Hippocampal formation (tissue), 2 donors: ENCODE results near the gene CGNL1.
A peak's percentile ranks its signal among the peaks of the same experiment; 100 is the strongest.

ENCODE experiments used
- DNase-seq, 2 donors: peaks; one replicate each; lab custom pipeline; 2025; lab: John Stamatoyannopoulos, UW

Gene CGNL1

DNA sequence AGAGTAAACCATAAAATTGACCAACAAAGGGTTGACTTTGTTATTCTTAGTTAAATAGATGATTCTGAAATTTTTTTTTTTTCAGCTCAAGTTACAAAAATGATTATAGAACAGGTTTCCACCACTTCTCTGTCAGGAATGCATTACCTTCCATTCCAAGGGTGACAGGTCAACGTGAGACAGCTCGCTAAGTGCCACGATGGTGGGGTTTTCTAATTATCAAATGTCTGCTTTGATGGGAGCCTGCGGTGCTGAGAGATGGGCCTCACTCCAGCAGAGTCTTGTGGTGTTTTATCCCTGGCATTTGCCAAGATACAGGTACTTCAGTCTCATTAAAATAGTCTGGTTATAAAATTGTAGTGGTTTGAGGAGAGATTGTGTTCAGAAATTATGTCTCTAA lies 80.3 kb downstream of the CGNL1 start:
- no peak for DNase-seq

DNA sequence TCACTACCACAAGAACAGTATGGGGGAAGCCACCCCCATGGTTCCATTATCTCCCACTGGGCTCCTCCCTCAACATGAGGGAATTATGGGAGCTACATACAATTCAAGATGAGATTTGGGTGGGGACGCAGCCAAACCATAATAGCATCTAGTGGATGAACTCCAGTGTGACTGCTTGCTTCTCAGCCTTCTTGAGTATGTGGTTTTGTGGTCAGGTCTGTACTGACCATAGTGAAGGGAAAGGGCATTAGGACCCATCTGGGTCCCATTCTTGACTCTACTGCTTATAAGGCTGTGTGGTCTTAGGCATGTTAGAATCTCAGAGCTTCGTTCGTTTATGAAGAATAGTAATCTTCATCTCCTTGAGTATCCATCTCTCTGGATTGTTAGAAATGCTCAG lies 81.4 kb downstream of the CGNL1 start:
- no peak for DNase-seq

DNA sequence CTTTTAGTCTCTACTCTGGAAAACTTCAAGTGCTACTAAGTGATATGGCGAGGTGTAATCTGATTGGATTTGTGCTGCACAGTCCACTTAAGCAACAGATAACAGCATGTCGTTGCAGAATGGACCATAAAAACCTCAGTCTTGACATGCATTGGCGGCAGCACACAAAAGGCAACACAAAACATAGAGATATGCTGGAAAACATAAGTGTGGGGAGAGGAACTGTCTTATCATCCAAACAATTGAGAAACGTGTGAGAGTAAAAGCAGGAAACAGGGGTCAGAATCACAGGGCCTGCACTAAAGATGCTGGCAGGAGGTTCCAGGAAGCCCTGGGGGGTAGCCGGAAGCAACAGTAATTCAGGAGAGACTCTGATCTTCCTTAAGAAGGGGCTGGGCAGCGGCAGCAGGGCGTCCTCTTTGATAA lies 82.1 kb downstream of the CGNL1 start:
- no peak for DNase-seq

DNA sequence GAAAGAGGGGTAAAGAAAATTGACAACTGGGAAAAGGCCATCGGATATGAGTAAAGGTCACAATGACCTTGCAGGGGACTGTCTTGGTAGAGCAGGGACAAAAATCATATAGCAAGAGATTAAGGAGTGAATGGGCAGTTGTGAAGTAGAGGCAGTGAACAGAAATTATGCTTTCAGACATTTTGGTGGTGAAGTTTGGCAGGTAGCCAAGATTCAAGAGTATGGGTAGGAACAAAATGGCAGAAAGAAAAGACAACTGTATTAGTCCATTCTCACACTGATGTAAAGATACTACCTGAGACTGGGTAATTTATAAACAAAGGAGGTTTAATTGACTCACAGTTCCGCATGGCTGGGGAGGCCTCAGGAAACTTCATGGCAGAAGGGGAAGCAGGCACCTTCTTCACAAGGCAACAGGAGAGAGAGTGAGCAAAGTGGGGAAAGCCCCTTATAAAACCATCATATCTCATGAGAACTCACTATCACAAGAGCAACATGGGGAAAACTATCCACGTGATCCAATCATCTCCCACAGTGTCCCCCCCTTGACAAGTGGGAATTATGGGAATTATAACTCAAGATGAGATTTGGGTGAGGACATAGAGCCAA lies 84.0 kb downstream of the CGNL1 start:
- no peak for DNase-seq

DNA sequence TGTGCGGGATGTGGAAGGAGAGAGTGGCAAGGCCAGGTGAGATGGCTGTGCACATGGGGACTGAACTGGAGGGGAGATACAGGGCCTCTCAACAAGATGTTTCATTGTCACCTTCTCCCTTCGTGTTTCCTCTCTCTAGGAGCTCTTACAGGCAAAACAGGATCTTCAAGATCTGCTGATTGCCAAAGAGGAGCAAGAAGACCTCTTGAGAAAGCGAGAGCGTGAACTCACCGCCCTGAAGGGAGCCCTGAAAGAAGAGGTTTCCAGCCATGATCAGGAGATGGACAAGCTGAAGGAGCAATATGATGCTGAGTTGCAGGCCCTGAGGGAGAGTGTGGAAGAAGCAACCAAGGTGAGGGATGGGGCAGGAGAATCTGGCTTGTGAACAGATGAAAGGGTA lies 85.2 kb downstream of the CGNL1 start:
- no peak for DNase-seq

DNA sequence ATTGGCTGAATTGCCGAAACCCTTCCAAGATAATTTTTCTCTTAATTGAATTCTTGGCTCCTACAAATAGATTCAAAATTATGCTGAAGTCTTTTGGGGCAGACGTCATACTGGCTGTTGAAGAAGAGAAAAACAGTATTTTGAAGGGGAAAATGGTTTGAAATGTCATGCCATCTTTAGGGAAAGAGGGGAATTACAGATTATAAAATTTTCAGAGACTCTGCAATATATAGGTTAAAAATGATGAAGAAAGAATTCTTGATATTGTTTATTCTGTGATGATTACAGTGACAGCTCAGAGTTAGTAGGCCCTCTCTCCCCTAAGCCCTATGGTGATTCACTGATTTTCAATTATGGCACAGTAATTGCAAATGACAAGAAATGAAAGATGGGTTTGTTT lies 86.1 kb downstream of the CGNL1 start:
- DNase-seq = peak in 1 of 2 donors; percentile 43

DNA sequence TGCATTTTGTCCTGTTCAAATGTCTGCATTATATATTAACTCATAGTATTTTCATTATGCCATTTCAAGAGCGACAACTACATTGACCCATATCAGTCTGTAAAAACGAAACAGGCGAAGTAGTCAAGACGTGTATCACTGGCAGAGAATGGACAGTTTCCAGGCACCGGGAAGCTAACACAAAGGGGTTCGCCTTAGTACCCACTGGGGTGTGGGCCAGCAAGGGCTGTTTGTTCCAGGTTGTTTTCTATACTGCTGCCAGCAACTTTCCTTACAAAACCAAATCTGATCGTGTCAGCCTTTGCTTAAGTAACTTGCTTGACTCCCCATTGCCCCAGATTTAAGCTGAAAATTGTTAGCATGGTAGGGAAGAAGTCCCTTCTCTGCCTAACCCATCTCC lies 87.1 kb downstream of the CGNL1 start:
- peak; percentile 1 to 38 for DNase-seq

DNA sequence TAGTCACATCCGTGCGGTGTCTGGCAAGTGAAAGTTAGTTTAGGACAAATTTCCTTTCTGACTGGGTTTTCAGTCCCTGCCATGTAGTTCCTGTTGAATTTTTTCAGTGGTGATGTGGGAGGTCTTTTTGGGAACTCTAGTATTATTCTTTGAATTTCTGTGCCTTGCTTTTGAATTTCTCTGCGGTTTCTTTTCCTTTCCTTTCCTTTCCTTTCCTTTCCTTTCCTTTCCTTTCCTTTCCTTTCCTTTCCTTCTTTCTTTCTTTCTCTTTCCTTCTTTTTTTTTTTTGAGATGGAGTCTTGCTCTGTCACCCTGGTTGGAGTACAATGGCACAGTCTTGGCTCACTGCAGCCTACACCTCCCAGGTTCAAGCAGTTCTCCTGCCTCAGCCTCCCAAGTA lies 88.2 kb downstream of the CGNL1 start:
- no peak for DNase-seq

DNA sequence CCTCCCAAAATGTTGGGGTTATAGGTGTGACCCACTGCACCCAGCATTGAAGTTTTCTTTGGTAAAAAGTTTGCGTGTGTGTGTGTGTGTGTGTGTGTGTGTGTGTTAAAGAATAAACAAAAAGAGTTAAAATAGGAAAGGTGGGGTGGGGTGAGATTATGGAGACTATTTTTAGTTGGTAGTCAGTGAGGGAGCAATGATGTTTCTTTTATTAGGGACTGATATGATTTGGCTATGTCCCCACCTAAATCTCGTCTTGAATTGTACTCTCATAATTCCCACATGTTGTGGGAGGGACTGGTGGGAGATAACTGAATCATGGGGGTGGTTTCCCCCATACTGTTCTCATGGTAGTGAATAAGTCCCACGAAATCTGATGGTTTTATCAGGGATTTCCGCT lies 92.2 kb downstream of the CGNL1 start:
- no peak for DNase-seq

DNA sequence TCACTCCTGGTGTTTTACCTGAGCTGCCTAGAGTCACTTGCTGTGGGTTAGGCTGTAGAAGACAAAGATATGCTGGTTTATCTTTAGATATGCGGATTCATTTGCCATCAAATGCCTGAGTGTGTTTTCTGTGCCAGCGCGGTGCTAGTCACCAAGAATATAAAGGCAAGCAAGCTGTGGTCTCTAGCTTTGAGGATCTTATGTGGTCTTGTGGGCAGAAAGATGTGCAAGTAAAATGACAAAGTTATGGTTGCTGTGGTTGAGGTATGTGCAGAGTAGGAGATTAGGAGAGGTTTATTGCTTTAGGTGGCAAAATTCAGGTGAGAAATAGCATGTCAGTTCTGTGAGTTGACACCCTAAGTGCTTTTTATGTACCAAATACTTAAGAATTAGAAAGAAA lies 94.2 kb downstream of the CGNL1 start:
- no peak for DNase-seq

DNA sequence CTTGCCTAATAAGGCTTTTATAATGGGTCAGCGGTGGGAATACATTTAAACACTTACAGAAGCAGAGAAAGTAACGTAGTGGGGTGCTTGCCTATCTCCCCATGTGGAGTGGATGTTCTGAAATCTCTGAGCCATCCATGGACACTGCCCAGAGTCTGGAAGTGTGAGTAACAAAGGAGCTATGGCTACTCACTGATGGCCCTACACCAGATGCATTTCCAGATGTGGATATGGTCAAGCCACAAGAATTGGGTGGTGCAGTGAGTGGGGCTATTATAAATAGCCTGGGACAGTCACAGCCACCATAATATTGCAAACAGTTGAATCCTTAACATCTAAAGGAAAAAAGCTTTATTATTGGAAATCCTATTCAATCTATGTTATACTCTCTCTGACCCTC lies 96.6 kb downstream of the CGNL1 start:
- DNase-seq = no peak

DNA sequence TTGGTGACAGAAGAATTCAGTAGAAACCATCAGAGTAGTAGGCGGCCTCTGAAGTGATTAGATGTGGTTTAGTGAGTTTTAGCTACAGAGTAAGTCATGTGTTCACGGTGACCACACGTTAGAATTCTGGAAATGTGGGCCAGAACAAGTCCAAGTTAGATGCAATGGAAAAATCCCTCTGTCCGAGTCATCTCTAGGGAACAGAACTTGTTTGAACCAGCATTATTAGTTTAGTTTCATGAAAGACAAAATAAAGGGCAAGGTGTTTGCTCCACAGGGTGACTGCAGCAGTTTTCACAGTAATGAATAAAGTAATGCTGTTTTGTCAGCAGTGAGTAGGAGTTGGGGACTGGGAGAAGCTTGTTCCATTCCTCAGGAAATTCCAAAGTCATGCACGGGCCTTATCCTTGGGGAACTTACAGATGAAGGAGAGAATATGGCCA lies 100.2 kb downstream of the CGNL1 start:
- no peak for DNase-seq

DNA sequence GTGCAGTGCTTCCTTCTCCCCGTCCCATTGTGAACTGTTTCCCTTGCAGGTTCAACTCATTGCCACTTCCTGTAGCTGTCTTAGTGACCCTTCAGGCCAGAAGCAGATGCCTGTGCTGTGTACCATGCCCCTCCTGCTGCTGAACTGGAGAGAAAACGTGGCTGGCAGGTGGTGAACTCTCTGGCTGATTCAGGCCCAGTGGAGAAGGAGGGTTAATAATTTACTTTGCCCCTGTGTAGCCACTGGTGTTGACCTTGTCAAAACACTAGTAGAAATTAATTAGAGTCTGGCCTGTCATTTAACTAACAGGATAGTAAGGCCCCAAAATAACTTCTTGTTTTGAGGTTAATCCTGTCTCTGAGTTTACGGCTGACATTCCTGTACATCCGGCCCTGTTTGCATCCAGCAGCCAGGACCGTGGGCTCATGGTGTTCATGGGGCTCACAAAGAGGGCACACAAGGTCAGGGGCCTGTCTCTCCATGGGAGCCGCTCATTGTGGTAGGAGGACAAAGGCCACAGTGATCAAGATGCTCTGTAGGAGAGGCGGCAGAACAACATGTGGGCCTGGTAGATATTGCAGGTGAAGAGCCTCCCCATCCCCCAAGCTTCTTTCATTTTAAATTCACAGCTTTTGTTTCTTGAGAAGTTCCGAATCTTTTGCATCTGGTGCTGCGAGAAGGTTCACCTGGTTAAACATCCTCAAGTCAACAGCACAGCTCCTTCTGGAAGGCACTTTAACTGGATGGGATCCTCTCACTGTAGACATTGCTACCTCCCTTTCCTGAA lies 101.6 kb downstream of the CGNL1 start:
- DNase-seq = no peak

DNA sequence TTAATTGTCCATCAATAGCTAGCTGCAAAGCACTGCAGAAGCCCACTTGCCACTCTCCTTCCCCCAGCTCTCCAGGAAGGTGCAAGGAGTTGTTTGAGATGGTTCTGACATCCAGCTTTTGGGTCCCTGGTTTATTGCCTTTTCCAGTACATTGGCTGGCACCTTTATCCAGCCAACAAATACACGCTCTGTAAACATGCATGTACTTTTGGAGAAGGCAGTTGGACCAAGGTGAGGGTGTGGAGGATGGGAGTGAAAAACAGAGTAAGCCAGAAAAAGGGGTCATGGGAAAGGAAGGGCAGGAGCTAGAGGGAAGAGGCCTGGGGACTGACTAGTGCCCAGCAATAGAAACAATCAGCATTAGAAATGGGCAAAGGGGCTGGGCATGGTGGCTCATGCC lies 102.7 kb downstream of the CGNL1 start:
- no peak for DNase-seq

DNA sequence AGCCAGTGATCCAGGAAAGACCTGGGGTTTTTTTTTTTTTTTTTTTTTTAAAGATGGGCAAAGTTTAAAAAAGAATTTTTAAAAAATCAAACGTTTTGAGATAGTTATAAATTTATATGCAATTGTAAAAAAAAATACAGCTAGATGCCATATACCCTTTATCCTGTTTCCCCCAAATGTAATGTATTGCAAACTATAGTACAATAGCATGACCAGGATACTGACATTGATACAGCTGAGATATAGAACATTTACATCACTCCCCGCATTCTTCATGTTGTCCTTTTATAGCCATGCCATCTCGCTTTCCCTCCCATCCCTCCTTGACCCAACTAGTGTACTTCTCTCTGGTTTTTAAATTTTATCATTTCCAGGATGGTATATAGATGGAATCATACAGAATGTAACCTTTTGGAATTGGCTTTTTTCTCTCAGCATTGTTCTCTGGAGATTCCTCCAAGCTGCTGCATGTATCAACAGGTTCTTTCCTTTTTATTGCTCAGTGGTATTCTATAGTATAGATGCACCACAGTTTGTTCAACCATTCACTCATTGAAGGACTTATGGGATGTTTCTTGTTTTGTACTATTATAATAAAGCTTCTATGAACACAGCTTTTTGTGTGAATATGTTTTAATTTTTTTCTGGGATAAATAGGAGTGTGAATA lies 104.9 kb downstream of the CGNL1 start:
- DNase-seq = no peak

DNA sequence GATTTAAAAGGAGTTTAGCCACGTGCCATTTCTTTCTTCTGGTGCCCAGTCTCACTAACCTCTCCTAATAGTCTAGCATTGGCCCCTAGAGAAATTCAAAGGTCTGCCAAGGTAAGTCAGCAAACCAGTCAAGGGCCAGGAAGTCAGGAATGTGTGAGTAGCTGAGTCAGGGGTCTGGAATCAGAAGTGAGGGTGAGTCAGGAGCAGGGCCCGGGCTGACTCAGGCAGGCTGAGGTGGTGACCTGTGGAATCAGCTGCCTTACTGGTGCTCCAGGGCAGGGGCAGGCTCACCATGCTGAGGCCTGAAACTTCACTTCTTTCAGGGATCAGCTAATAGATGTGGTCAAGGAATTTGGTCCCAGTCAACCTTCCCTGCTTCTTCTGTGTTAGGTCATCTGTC lies 109.6 kb downstream of the CGNL1 start:
- no peak for DNase-seq

DNA sequence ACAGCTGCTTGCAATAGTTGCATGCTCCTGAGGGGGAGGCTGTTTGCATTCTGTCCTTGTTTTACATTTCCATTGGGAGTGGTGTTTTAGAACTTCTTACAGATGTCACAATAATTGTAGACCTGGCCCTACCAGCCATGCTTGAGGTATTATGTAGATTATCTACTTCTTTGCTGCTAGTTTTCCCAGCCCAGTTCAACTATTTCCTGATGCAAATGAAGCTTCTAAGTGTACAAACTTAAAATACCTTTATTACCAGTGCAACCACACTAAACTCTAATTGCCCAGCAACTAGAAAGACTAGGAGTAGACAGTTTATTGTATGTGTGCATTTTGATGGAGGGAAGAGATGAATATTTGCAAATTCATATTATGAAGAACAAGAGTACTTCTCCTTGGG lies 110.5 kb downstream of the CGNL1 start:
- no peak for DNase-seq

DNA sequence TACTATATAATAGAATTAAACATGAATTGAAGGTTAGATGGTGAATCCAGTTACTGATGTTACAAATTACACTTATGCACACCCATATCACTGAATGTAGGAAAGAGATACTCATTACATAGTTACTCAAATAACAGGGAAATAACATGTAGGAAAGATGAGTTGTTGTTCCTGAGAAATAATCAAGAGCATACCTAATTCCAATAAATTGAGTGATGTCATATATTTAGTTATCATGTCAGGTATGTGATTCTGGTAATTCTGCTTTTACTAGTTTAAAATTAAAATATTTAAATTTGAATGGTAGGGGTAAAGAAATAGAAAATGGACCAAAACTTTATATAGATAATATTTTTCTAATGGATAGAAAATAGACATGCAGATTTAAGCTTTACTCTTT lies 112.8 kb downstream of the CGNL1 start:
- no peak for DNase-seq

DNA sequence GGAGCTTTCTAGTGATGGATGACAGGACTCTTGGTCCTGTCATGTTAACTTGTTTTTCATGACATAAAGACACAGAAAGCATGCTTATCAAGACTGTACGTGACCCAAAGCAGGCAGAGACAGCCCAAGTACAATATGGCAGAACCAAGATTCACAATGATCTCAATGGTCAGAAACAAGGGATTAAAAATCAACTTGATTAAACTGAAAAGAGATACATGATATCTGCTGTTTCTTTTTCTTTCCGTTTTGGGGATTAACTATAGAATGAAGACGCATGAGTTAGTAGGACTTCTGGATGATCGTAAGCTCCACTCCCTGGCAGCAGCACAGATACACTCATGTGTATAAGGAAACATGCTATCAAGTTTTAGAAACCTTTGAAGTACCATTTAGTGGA lies 117.0 kb downstream of the CGNL1 start:
- no peak for DNase-seq

DNA sequence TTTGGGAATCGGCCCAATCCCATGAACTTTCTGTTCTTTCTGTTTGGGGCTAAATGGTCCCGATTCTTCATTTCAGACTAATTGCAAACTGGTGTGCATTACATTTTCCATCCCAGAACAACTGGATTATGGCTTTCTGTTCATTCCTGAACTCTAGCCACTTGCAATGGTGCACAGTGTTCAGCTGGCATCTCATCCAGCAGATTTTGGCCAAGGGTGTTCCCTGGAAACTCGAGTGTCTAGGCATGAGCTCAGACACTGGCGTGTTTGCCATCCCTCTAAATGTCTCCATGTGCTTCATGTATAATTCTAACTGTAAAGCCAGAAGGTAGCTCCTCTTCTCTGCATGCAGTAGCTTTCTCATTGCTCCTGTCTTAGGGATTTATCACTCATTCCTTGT lies 118.3 kb downstream of the CGNL1 start:
- DNase-seq = no peak

DNA sequence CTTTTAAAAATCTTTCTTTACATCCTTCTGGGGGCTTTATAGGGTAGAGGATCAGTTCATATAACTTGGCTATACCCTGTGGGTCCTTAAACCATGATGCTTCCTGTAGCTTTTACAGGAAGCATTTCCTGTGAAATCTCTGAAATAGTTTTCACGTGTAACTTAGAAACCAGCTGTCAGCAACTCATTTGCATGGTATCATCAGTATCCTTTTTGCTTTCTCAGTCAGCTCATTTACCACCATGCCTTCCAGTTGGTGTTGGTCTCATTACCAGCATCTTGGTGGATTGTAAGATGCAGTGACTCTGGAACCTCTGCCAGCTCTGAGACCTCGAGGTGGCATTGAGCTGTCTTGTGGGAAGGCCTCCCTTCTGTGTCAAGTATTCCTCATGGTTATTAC lies 118.7 kb downstream of the CGNL1 start:
- no peak for DNase-seq

DNA sequence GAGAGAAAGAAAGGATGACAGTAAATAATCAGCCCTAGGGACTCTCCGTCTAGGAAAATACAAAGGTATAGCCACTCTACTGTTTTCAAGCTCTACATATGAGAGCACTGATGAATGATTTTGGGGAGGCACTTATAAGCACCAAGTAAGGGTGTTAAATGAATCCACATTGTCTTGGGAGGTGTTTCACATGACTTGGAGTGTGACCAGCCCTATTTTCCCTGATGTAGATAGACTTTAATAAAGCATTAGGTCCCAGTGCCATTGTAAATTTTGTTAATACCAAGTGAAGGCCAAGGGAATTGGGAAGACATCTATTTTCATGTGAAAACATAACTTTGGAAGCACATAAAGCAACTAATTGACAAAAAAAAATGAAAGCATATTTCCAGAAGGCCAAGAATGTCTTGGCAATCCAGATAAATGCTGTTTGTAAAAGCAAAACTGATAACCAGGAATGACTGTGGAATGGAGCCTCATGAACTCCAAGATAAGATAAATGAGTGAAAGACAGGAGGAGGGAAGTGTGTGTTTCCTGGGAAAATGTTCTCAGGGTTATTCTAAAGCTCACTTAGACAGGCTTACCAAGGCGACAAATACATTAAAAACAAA lies 119.4 kb downstream of the CGNL1 start:
- no peak for DNase-seq

DNA sequence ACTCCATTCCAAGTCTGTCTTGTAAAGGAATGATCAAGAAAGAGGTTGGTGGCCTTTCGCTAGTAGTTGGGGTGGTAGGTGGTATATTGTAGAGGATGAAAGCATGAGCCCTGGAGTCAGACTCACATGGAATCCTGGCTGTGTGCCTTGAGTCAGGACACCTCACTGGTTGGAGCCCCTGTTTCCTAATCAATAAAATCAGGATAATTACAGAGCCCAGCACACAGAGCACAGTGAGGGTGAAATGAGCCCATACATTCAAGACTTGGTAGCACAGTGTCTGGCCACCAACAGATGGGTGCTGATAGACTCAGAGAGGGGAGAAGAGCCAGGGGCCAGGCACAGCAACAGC lies 120.3 kb downstream of the CGNL1 start:
- no peak for DNase-seq
